Measurements from ENCODE around the gene NOP9.
"Not testable (repeated sequence)": the region's sequence is repeated elsewhere in the genome, so short reads cannot be mapped to it uniquely, and the experiment has no call there.

The NOP9 gene

GRCh38 chr14:24310646-24311604 is 11.3 kb downstream of the NOP9 start, which contains the start of gene LTB4R:
LTB4R (plus strand) TSS chr14:24311502; CDS start chr14:24315652, 4,150 bp downstream.
- DNase-seq = peak; percentile 68

DNA sequence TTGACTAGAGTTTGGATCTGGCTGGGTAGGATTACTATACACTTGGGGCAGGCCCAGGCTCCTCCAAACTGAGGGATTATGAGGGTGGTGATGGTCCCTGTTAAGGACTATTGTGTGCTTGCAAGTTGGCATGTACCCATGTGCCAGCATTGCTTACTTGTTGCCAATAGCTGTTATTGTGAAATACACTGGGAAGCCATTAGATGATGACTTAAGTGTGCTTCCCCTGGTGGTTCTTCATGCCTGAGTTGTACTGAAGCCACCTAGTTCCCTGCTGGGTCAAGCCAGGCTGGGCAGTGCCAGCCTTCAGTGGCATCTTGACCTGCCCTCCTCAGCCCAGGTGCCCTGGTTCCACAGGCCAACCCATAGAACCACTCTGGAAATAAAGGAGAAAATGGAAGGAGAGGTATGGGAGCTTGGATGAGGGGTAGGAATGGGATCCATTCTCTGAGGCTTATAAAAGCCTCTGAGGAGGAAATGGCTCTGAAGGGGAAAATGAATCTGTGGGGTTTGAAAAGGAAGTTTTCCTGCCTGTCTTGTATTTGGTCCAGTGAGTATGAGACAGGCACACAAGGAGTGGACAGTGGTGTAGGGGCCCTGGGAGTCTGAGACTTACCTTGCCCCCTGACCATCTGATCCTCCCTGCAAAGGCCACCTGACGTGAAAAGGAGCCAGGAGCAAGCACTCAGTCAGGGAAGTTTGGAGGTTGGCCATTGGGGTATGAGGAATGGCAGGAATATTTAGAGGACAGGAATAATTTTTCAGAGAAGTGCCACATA is 12.4 kb downstream of the NOP9 start:
- no peak for DNase-seq

- DNase-seq = no peak
These were observed 13.3 kb downstream of the NOP9 start for GRCh38 chr14:24312736-24313507.

DNA sequence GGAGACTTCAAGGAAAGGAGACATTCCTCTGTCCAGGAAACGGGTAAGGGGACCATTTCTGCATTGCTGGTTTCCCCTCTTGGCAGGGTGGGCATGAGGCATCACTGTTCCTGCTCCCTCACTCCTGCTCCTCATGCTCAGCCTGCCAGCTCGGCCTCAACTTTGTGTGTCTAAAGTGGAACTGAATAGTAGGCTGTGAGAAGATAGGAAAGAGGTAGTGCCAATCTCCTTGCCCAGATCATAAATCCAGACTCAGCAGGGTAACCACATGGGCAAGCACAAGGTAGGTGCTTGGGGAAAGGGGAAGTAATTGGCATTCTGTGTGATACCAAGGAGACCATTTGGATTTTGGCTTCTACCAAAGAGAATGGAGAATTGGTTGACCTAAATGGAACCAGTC is 14.3 kb downstream of the NOP9 start:
- no peak for DNase-seq

- DNase-seq = no peak
These were observed 14.9 kb downstream of the NOP9 start for GRCh38 chr14:24314377-24315193.

- DNase-seq = no peak
These were observed 15.7 kb downstream of the NOP9 start for GRCh38 chr14:24315243-24315806.

- no peak for DNase-seq
These were observed 16.4 kb downstream of the NOP9 start for GRCh38 chr14:24315807-24316596.

- no peak for DNase-seq
These were observed 16.9 kb downstream of the NOP9 start for GRCh38 chr14:24316597-24316950.

DNA sequence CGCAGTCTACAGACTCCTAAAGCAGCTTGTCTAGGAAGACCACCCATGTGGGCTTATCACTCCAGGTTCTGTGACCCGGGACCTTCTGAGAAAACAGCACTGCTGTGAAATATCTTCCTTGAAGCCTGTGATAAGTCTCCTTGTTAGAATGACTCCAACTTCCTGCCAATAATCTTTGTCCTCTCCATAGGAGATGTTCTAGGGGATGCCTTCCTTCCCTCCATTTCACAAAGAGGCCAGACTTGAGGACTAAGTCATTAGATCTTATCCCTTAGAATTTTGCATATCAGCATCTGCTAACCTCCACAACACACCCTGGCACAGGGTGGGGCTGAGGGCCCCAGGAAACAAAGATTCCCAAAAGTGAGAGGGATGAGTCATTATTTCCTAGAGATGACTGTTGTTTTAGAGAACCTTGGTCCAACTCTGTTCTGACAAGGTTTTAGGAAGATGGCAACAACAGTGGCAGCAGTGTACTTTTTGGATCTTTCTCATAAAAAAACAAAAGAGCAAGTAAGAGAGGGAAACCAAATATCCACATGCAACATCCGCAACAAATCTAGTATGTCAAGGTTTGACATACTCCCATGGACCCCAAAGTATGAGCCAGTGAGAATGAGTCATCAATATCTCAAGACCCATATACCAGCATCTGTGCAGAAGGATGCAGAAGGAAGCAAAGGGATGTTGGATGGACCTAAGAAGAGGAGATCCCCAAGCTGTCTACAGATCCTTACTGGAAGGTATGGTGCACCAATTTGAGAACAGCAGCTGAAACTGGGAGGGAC is 17.7 kb downstream of the NOP9 start:
- no peak for DNase-seq

DNA sequence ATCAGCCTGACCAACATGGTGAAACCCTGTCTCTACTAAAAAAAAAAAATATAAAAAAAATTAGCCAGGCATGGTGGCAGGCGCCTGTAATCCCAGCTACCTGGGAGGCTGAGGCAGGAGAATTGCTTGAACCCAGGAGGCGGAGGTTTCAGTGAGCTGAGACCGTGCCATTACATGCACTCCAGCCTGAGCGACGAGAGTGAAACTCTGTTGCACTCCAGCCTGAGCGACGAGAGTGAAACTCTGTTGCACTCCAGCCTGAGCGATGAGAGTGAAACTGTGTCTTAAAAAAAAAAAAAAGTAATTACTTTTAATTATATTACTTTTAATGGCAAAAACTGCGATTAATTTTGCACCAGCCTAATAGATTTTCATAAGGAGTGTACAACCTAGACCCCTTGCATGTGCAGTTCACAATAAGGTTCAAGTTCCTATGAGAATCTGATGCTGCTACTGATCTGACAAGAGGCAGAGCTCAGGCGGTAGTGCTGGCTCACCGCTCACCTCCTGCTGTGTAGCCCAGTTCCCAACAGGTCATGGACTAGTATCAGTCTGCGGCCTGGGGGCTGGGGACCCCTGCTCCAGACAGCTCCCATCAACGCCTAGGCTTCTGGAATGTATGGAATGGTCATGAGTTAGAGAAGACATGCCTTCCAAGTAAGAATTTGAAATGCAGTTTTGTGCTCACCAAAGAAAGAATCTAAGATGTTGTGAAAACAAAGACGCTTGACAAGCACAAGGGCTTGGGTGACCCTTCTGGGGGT is 21.7 kb downstream of the NOP9 start:
- DNase-seq = no peak

GRCh38 chr14:24322672-24323071 is 23.0 kb downstream of the NOP9 start:
- DNase-seq = no peak

GRCh38 chr14:24323341-24323740 is 23.7 kb downstream of the NOP9 start:
- no peak for DNase-seq

DNA sequence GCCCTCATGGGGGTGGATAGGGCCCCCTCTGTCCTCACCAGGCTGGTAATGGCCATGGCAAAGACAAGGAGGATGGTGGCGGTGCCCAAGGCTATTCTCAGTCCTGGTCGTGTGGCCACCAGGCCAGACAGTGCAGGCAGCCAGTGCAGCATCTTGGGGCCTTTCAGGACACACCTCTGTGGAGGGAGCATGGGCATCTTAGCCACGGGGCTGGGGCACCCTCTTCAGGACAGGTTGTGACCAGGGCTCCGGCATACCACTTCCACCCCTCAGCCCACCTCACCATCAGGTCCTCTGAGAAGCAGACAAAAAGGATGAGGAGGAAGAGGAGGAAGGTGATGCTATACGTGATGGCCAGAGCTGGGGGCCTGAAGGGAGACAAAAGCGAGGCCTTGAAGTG is 24.4 kb downstream of the NOP9 start:
- no peak for DNase-seq

DNA sequence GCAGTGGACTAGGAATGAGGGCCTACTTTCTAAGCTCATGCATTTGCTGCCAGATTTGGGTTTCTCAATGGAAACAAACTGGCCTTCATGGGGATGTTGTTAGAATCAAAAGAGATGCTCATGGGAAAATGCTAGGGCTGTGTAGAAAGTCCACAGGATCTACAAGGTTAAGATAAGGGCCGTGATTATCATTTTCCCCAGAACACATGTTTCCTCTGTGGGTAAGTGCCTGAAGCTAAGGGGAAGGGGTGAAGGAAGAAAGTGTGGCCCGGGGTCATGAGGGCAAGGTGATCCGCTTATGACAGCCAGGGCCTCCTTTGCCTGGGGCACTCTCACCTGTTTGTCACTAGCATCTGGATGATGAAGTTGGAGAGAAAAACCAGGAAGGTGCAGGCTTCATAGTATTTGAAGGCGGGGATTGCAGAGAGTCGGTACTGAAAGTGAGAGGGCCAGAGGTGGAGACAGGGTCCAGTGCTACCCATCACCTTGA is 25.4 kb downstream of the NOP9 start:
- no peak for DNase-seq

DNA sequence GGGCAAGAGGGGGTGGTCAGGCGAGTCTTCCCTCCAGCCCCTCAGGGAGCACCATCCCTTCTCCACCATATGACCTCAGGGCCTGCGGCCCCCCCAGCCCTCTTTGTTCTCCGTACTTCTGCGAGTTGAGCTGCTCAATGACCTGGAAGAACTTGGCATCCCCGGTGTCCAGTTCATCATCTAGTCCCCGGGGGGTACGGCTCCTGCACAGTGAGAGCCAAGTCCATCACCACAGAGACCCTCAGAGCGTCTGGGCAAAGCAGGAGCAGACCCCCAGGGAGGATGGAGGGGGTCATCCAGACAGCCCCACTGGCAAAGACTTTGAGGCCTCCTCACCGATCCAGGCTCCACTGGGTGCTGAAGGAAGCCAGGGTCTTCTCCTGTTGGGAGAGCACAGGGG is 26.3 kb downstream of the NOP9 start:
- DNase-seq = no peak

GRCh38 chr14:24327303-24327702 is 27.7 kb downstream of the NOP9 start:
- no peak for DNase-seq

GRCh38 chr14:24327914-24328313 is 28.3 kb downstream of the NOP9 start:
- DNase-seq = not testable (repeated sequence)

GRCh38 chr14:24329073-24329663 is 29.5 kb downstream of the NOP9 start:
- no peak for DNase-seq

DNA sequence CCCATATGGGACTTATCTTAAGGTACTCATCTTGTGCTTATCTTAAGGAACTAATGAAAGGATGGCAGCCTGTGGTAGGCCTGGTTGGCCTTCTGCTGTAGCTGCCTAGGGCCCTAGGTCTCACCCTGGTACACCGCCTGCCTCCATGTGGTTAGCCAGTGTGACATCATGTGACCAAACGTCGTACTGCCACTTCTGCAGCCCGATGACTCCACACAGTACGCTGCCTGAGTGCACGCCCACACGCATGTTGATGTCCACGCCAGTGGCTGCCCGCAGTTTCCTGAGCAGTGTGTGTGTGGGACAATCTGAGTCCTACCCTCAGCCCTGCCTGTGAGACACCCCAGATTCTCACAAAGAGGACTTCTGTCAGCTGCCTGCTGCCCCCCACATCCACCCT is 30.1 kb downstream of the NOP9 start:
- DNase-seq = no peak

Data from activated naive CD4-positive, alpha-beta T cell treated with anti-CD3 and anti-CD28 coated beads, Interleukin-2, amount 50 U/mL, for 16 hours (primary cell).